HL-60 (cell line): Measurements from ENCODE around the gene KCNJ1.

ENCODE experiments used
- CTCF ChIP-seq: IDR thresholded peaks from one replicate; pipeline ENCODE4 v1.5.1; 2011; ENCODE audit warnings: low read length, control low read depth, inconsistent platforms; ENCODE audit not compliant: insufficient read depth
- GABPA ChIP-seq: IDR thresholded peaks from 2 replicates; pipeline ENCODE4 v1.6.1; 2012; ENCODE audit warnings: low read depth
- POLR2AphosphoS5 ChIP-seq: IDR thresholded peaks from 2 replicates; pipeline ENCODE4 v1.6.1; 2012; ENCODE audit warnings: low read depth
- REST ChIP-seq: IDR thresholded peaks from 2 replicates; pipeline ENCODE4 v1.6.1; 2012; ENCODE audit warnings: low read depth; ENCODE audit not compliant: insufficient replicate concordance
- SPI1 ChIP-seq: IDR thresholded peaks from 2 replicates; pipeline ENCODE4 v1.6.1; 2012; ENCODE audit warnings: low read depth, mild to moderate bottlenecking, borderline replicate concordance

GRCh38 chr11:128892866-128893565 lies 25.9 kb upstream of the KCNJ1 start:
- TF ChIP-seq CTCF, result no peak
- no peak for TF ChIP-seq POLR2AphosphoS5
- TF ChIP-seq GABPA, result no peak
- no peak for TF ChIP-seq REST
- no peak for TF ChIP-seq SPI1
